Glomerular endothelial cell (primary cell): ENCODE results near the gene TBC1D2B. TPM values are rescaled to one million over a fixed set of nuclear protein-coding genes. Genes with fewer than 3 reads are reported as not detected.

Experiments
- DNase-seq: peaks from one replicate; pipeline ENCODE4 v3.0.0-alpha.2; 2011; ENCODE audit warnings: low read depth, low spot score; ENCODE audit errors: extremely low read depth
- total RNA-seq: library from RNA; depleted of rRNA; stranded (reverse); fragments of >200 nt; gene quantifications from 2 replicates; pipeline ENCODE4 v1.2.3, GENCODE V29; 2015

Gene TBC1D2B
- 30.7 and 41.5 TPM in 2 replicates for total RNA-seq

DNA sequence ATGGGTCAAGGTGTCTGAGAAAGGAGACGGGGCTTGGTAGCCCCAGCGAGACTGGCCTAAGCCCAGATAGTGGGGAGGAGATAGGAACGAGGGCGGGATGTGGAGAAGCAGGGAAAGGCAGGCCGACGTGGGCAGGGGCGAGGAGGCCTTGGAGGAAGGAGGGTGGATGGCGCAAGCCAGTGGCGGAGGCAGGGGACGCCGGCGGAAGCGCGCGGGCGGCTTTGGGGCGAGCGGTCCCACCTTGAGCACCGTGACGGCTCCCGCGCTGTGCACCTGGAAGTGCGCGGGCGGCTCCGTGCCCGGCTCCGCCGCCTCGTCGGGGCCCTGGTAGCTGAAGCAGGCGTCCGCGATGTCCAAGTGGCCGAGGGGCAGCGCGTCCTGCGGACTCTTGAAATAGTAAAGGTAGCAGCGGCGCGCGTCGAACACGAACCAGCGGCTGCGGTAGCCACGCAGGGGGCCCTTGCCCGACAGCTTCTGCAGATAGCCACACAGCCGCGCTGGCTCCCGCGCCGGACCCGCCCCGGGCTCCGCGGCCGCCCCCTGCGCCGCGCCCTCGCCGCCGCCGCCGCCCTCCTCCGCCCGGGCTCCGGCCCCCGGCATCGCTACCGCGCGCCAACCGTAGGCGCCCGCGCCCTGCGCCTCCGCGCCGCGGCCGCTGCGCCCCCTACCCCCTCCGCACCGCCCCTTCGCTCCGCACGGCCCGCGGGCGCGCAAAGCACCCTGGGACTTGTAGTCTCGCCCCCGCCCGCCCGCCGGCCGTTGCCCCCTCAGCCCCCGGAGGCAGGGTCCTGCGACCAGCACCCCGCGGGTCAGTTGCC lies at the start of gene TBC1D2B:
TSS of gene TBC1D2B (minus strand) at position 659 of the 818 bp plus-strand sequence. CDS start at position 600, 59 bp downstream.
- no peak for DNase-seq

DNA sequence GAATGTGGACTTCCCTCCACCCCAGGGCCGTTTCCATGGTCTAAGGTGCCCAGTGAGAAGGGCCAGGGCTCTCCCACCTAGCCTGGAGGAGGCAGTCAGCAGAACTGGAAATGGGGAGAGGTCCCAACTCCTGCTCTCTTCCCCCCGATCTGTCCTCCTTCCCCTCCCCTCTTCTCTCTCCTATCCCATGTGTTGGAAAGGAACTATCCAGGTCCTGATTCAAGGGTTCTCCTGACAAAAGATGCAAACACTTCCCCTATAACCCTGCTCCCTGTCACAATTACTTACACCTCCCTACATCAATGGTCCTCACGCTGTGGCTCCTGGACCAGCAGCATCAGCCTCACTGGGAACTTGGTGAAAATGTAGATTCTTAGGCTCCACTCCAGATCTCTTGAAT lies 47.8 kb upstream of the TBC1D2B start:
- DNase-seq = no peak

DNA sequence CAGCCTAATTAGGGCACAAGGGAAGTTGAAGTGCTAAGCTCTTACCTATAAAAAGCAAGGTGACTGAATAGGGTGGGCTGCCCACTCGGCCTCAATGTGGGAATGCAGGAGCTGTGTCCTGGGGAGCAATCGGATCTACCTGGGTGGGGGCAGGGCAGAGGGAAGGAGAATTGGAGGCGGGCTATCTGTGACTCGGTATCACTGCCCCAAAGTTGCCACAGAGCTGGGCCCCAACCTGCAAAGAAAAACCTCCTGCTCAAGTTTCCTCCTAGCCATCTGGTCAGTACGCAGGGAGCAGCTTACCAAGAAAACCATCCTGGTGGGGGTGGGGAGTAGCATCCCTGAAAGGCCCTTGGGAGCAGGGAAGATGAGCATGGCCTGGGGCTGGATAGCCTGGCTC lies 43.0 kb upstream of the TBC1D2B start:
- DNase-seq = no peak

DNA sequence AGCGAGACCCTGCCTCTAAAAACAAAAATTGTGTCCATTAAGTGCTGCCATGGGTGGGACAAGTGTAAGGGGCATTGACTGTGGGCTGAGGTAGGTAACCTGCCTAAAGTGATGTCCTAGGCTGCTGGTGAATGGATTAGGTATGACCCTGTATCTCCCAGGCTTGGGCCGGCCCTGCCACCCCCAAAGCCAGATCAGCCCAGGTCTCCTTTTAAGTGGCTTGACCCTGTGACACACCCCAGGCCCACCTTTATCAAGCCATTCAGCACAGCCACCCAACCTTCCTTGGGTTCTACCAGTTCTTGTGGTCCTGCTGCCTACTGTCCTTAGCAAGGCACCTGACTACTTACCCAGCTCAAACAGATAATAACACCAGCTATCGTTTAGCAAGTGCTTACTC lies 35.0 kb upstream of the TBC1D2B start:
- no peak for DNase-seq

DNA sequence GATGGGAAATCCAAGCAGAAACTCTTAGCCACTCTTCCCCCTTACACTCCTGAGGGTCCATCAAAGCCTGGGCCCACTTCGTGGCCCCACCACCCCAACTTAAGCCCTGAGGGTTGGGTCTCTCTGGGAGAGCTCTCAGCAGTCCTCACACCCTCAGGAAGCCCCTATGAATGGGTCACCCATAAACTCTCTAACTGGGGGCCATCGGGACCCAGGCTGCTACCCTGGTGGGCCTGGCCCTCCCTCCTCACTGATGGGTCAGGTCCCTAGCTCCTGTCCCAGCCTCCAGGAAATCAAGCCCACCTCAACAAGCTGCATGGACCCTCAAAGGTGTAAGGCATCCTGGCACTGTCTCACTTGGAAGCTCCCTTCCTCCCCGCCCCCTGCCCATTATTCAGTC lies 34.3 kb upstream of the TBC1D2B start:
- DNase-seq = no peak

DNA sequence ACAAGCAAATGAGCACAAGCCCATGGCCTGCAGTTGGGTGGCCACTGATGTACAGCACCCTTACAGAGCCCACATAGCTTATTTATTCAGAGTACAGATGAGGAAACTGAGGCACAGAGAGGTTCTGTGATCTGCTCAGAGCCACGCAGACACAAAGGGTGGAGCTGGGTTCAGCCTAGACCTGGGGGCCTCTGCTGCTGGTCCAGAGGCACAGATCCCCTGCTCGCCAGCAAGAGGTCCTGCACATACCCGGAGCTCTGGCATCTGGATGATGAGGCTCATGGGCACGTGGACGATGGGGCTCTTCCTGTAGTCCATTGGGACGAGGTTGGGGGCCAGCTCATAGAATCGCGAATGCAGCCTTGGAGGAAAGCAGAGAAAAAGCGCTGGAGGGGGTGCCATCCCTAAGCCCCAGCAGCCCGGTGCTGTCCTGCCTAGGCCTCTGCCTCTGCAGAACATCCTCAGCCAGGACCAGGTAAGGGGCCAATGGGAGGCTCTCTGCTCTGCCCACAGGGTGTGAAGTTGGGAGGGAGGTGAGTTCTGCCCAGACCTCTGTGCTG lies 33.5 kb upstream of the TBC1D2B start:
- DNase-seq = no peak

DNA sequence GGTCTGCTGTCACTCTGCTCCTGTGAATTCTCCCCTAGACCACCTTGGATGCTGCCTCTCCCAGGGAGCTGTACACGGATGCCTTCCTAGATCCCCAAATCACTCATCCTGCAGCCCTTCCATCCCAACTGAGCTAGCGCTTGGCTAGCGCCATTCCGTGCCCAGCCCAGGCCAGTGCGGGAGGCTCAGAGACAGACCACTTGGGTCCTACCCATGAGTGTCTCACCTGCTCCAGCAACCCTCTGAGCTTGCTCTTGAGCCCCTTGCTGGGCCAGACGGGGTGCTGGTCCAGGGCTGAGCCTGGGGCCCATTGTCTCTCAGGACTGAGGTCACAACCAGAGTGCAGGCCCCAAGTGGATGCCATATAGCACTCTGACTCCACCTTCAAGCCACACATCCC lies 32.6 kb upstream of the TBC1D2B start:
- DNase-seq = no peak

DNA sequence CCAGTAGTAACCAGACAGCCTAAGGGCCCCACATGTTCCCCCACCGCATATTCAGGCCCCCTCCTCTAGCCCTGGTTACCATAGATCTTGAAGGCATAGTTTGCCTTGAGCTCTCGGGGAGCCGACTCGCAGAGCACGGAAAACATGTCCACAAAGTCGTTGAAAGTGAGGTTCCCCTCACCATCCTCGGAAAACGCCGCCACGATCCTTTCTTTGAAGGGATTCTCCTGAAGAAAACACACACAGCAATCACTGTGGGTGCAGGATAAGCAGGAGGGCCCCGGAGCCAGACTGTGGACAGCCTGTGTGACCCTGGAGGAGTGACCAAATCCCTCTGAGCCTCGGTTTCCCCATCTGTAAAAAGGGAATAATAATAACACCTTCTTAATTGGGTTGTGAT lies 31.6 kb upstream of the TBC1D2B start:
- DNase-seq = no peak

DNA sequence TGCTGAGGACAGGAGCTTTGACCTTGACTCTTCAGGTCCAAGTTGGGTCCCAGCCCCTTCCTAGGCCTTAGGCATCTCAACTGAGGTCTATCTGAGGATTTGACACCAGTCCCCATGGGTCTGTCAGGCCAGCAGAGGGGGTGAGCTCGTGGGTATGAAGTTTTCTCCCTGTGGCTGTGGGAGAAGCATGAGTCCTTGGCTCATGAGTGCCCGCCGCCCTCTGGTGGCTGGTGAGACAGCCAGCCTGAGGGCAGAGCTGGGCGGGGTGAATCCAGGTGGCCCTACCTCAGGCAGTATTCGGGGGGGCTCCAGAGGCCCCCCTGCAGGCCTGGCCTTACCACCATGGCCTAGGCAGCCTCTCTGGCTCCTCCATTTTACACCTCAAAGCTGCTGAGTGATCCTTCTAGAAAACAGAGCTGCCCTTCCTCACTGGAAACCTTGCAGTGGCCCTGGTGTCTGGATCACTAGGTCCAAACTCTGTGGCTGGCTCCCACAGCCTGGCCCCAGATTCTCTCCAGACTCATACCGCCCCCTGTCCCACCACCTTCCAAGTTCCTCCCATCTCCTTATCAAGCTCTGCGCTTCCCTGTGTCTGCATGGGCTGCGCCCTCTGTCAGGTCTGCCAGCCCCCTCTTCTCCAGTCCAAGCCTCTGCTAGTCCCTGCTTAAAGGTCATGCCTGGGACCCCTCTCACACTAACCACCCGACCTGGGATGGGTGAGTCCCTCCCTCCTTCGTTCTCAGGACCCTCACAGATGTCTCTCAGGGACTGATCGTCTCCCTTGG lies 31.0 kb upstream of the TBC1D2B start:
- peak; percentile 48 for DNase-seq

DNA sequence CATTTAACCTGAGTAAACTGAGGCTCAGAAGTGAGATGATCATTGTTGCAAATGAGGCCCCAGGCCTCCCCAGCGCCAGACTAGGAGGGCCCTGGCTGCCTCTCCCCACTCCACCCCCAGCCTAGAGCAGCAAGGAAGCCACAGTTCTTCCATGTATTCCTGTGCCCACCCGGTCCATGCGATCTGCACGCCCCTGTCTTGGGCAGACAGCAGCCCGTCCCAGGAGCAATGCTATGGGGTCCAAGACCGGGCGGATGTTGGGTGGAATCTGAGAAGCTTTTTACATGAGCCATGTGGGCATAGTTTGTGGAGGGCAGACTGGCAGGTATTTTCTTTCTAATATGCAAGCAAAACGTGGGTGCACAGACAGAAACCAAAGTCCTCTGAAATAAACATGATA lies 30.0 kb upstream of the TBC1D2B start:
- DNase-seq = no peak

DNA sequence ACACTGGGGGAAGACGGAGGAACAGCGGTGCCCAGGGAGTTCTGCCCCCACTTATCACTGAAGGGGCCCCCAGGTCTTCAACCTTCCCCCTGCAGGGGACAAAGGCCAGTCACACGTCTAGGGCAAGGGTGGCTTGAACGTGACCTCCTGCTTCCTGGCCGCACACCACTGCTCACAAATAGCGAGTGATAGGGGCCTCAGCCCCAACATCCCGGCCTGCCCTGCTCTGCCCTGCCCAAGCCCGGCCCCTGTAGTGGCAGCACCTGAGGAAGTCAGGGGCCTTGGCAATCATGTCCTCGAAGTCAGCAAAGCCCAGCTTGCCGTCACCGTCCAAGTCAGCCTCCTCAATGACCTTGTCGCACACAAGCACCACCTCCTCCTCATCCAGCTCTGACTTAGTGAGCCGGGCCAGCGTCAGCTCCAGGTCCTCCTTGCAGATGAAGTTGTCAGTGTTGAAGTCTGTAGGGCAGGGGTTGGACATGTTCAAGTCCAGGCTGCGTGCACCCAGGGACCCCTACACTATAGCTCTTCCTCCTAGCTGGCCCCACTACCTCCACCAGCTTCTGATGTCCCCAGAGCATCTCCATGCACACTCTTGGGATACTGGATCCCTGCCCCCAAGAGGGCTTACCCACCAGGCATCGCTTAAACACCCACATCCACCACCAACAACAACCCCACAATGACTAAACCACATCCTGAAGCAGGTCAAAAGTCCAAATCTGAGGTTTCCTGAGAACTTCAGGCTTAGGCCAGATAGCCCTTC lies 28.1 kb upstream of the TBC1D2B start:
- peak; percentile 25 for DNase-seq

DNA sequence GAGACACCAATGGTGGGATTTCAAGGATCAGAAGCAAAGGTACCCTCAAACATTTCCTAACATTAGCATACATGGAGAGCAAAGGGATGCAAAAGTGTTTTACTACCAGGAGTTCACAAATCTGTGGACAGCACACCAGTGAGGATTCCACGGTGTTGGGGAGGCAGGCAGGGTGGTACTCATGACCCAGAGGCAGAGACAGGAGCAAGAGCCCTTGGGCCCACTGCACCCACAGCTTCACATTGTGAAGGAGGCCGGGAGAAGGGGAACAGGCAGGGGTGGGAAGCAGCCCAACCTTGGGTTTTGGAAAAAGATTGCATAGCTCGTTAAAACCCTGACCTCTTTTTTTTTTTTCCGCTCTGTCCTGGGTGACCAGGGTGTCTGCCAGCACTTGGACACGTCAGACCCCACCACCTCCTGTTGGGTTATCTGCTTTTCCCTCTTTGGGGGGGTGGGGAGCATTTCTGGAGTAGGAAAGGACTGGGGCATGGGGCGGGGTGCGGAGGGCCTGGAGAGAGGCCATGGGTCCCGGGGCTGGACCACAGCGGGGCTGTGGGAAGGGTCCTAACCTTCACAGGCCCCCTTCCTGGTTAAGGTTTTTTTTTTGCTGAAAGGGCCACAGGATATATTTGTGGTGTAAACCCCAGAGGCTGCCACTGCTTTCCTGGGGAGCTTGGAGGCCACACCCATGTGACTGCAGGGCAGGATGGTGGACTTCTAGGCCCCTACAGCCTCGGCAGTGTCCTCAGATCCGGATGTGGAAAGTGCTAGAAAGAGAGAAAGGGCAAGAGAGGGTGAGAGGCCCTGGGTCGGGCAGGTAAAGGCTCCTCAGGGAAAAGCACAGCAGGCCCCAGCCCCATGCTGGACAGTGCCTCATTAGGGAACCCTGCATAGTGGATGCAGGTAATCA lies 27.3 kb upstream of the TBC1D2B start:
- no peak for DNase-seq

DNA sequence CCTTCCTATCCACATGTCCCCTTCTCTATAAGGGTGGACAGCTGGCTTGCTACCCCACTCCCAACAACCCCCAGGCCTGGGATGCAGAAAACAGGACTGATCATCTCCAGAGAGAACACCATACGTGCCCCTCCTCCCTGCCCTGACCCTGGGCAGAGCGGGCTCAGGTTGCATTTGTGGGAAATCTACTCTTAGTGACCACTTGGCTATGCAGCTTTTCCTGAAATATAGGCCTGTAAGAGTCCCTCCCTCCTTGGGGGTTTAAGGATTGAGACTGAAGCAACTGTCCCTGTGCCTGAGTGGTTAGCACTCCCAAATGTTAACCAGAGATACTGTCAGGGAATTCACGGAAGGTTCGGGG lies 26.6 kb upstream of the TBC1D2B start:
- no peak for DNase-seq

DNA sequence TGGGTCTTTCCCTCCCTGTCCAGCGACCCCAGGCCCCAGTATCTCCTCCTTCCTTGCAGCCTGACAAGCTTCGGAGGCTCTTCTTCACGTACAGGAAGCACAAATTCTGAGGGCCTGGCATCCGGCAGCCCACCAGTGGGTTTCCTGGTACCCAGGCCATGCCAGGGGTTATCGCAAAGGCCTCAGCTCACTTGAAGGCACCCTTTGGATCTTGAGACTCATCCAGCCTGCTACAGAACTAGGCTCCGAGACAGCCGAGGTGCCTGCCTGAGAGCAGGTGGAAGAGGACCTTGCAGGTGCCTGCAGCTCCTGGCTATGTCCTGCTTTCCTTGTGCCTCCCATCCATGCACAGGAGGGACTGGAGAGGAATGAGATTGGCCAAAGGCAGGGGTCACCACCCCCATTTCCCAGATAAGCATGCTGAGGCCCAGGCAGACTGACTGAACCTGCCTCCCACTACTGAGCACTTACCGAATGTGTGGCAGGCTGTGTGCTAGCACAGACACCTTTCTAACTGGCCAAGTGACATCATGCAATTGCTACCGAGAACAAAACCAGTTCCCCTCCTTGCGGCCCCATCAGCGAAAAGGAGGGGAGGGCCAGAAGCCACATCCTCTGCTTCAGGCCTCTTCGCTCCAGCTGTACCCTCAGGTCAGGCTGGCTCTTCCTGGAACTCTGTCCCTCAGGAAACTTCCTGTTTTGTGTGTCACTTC lies 26.1 kb upstream of the TBC1D2B start:
- no peak for DNase-seq

DNA sequence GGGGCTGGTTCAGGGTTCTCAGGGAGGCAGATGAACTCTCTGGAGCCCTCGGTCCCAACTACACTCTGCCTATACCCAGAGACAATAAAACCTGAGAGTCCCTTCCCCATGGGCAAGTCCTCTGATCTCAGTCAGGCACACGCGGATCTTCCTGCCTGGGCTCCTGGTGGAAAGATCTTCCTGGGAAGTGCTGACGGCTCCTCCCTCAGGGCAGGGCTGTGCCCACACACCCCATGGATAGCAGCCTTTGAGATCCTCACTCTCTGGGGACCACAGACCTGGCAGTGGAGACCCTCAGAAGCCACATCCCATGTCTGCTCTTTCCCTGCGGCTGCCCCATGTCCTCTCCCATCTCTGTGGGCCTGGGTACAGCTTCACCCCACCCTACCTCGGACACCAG lies 25.2 kb upstream of the TBC1D2B start:
- DNase-seq = no peak

DNA sequence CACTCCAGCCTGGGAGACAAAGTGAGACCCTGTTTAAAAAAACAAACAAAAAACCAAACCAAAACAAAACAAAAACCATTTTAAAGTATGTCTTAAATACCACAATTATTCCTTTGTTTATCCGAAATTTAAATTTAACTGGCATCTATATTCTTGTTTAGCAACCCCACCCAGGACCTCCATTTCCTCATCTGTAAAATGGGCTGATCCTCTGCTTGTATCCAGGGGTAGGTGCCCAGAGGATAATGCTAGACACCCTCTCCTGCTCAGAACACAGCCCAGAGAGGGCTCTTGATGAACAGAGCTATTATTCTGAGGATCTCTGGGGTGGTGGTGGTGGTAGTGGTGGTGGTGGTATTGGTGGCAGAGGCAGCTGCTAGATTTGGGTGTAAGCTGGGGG lies 24.7 kb upstream of the TBC1D2B start:
- DNase-seq = no peak

DNA sequence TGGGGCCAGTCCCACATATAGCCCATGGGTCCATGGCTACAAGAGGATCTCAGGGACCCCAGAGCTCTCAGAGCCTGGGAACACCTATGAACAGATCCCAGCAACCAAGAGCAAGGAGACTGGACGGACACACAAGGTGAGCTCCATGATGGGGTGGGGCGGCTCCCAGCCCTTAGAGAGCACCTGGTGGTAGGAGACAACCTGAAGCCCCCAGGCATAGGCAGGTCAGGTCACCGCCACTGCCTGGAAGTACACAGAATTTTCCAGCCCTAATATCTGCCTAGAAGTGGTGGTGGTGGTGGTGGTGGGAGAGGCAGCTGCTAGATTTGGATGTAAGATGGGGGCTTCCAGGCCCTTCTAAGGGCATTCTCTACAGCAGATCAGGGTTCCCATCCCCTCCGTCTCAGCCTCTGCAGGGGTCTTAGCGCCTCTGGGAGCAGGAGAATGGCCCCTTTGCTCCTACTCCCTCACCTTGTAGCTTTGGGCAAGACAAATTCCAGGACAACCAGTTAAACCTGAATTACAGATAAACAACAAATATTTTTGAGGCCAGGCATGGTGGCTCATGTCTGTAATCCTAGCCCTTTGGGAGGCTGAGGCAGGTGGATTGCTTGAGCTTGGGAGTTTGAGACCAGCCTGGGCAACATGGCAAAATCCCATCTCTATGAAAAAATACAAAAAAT lies 24.1 kb upstream of the TBC1D2B start:
- no peak for DNase-seq

DNA sequence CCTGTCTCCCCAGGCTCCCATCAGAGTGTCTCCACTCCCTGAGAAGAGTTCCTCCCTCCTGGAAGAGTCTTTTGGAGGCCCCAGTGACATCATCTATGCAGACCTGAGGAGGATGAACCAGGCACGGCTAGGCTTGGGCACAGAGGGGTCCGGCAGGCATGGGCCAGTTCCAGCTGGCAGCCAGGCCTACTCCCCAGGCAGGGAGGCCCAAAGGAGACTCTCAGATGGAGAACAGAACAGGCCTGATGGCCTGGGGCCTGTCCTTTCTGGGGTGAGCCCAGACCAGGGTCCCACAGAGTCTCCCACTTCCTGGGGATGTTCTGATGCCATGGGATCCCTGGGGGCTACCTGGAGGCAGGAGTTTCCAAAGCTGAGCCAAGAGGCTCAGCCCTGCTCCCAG lies 23.4 kb upstream of the TBC1D2B start:
- DNase-seq = no peak
